ENCODE measurements around the gene DHX32.

- TF ChIP-seq CTCF (IDR thresholded peaks at IDR 0.05; ENCODE audit: poor library complexity) (no peak), EZH2 (IDR thresholded peaks at IDR 0.05; ENCODE audit: borderline replicate concordance) (no peak)
Measured at GRCh38 chr10:125911145-125911544, 30.1 kb upstream of the DHX32 start.

All from hepatocyte (in vitro differentiated cells).